Neural cell (in vitro differentiated cells): ENCODE measurements around the gene CD8A.

Experiments used
- CTCF ChIP-seq: fragments of 450-650 bp; IDR thresholded peaks from 2 replicates; pipeline ENCODE4 v1.5.1; 2014; ENCODE audit warnings: antibody characterized with exemption, mild to moderate bottlenecking, moderate library complexity; ENCODE audit not compliant: poor library complexity, severe bottlenecking
- EZH2 ChIP-seq: fragments of 200-600, 300-800 bp; shearing (Covaris generic), sonication (generic); IDR thresholded peaks from 2 replicates; pipeline ENCODE4 v1.6.1; 2014; ENCODE audit warnings: antibody characterized with exemption, low read length, borderline replicate concordance, mild to moderate bottlenecking; ENCODE audit not compliant: insufficient read depth, poor library complexity, severe bottlenecking
- MXI1 ChIP-seq: fragments of 450-650 bp; conservative IDR thresholded peaks from 2 replicates; pipeline ENCODE4 v1.6.1; 2014; ENCODE audit warnings: antibody characterized with exemption, mild to moderate bottlenecking; ENCODE audit not compliant: poor library complexity, severe bottlenecking
- POLR2AphosphoS5 ChIP-seq: IDR thresholded peaks from 2 replicates; pipeline ENCODE4 v1.6.1; 2012
- RAD21 ChIP-seq: fragments of 450-650 bp; conservative IDR thresholded peaks from 2 replicates; pipeline ENCODE4 v1.6.1; 2014; ENCODE audit warnings: antibody characterized with exemption, mild to moderate bottlenecking, moderate library complexity
- SMC3 ChIP-seq: fragments of 450-650 bp; conservative IDR thresholded peaks from 2 replicates; pipeline ENCODE4 v1.6.1; 2014; ENCODE audit warnings: antibody characterized with exemption, mild to moderate bottlenecking, moderate library complexity; ENCODE audit not compliant: poor library complexity
- TAF1 ChIP-seq: IDR thresholded peaks from 2 replicates; pipeline ENCODE4 v1.6.1; 2012; ENCODE audit warnings: low read depth

- TF ChIP-seq CTCF (no peak), POLR2AphosphoS5 (no peak), EZH2 (no peak), RAD21 (no peak), MXI1 (no peak), TAF1 (no peak), SMC3 (no peak)
Measured at GRCh38 chr2:86789687-86790133, 1.0 kb downstream of the CD8A start.
